IgD-negative memory B cell (primary cell): ENCODE measurements around the gene TRPM1. TPM values are rescaled to one million over a fixed set of nuclear protein-coding genes. Genes with fewer than 3 reads are reported as not detected.
"Not testable (repeated sequence)": the region's sequence is repeated elsewhere in the genome, so short reads cannot be mapped to it uniquely, and the experiment has no call there.

Source experiments
- H3K27ac Mint-ChIP-seq, 3 donors: one replicate each; pipeline ENCODE4 v1.8.0; 2020 to 2022; ENCODE audit warnings: mild to moderate bottlenecking in 3 of 3, mixed read lengths in 3 of 3, moderate library complexity in 1 of 3
- H3K27me3 Mint-ChIP-seq: one replicate; pipeline ENCODE4 v1.8.0; 2021; ENCODE audit warnings: mixed read lengths
- H3K36me3 Mint-ChIP-seq: one replicate; pipeline ENCODE4 v1.8.0; 2020; ENCODE audit warnings: mild to moderate bottlenecking, mixed read lengths
- H3K4me1 Mint-ChIP-seq, 3 donors: one replicate each; pipeline ENCODE4 v1.8.0; 2020 to 2022; ENCODE audit warnings: mixed read lengths in 3 of 3, mild to moderate bottlenecking in 1 of 3
- H3K4me3 Mint-ChIP-seq, 4 donors: one replicate each; pipeline ENCODE4 v1.8.0; 2020 to 2022; ENCODE audit warnings: mild to moderate bottlenecking in 4 of 4, mixed read lengths in 4 of 4, moderate library complexity in 3 of 4
- H3K9me3 Mint-ChIP-seq, 3 donors: one replicate each; pipeline ENCODE4 v1.8.0; 2020 to 2021; ENCODE audit warnings: mixed read lengths in 3 of 3, mild to moderate bottlenecking in 1 of 3
- polyA plus RNA-seq: library from polyadenylated mRNA; unstranded; fragments of 300-500 nt; fragmentation: Illumina TruSeq; gene quantifications from one replicate; pipeline ENCODE4 v1.2.3, GENCODE V29; 2021

The TRPM1 gene
- polyA plus RNA-seq, 1 donor from 2014 or later, result not detected

DNA sequence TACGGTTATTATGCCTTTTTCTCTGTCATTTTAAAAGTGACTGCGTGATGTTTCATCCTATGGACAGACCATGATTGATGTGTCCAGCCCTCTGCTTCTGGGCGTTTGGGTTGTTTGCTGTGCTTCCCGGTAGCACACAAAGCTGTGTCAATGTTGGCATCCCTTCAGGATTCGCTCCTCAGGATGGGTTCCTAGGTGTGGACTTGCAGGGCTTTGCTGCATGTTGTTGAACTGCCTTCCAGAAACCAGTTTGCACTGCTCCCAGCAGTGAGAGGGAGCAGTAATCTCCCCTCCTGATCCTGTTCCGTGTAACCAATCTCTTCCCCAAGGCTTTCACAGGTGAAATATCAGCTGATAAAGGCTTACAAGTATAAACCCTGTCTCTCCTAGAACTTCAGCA lies 787 bp downstream of the TRPM1 start:
- H3K4me3 Mint-ChIP-seq, result peak overlapping the region in 1 of 4 donors; percentile 45
- H3K36me3 Mint-ChIP-seq, result no peaks in the 10 kb centered on the region
- no peaks in the 10 kb centered on the region for H3K9me3 Mint-ChIP-seq
- H3K27me3 Mint-ChIP-seq, result no peaks in the 10 kb centered on the region
- peaks cover 18 to 30% (median 25%) of the 10 kb centered on the region in 3 donors for H3K4me1 Mint-ChIP-seq
- no peak overlapping the region for H3K27ac Mint-ChIP-seq

DNA sequence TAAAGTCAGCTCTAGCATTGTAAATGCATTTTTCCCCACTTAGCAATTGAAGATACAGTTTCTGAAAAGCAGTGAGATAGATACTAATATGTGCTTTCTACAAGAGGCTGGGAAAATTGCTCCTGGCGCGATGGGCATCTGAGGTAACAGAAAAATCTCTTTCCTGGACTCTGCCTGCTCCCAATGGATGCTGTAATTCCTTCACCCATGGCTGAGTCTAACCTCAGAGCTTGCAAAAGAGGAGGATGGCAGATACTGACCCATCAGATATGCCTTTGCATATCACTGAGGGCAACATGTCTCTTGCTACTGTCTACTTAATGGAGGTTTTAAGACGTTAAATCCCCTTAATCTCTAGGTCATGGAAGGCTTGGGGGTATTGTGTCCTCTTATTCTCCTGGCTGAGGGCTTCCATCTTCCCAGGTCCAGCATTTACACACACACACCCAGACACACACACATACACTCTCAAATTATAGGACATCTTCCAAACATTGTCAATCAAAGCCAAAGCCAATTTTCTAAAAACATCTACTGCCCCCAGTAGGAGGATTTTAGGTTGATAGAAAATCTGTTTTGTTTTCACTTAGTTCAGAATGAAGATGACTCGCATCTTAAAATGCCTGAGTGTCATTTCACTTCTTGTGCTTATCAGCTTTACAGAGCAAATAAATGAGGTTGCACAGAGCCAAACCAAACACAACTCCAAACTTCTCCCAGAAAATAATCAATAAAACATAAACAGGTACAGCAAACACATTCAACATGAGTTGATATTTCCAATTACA lies 2.4 kb downstream of the TRPM1 start:
- Mint-ChIP-seq H3K27ac (no peak overlapping the region), H3K4me3 (peak overlapping the region in 3 of 4 donors; percentile 30 to 91 (median 87)), H3K4me1 (peaks cover 18 to 34% (median 26%) of the 10 kb centered on the region in 3 donors), H3K9me3 (no peaks in the 10 kb centered on the region), H3K27me3 (no peaks in the 10 kb centered on the region), H3K36me3 (no peaks in the 10 kb centered on the region)

DNA sequence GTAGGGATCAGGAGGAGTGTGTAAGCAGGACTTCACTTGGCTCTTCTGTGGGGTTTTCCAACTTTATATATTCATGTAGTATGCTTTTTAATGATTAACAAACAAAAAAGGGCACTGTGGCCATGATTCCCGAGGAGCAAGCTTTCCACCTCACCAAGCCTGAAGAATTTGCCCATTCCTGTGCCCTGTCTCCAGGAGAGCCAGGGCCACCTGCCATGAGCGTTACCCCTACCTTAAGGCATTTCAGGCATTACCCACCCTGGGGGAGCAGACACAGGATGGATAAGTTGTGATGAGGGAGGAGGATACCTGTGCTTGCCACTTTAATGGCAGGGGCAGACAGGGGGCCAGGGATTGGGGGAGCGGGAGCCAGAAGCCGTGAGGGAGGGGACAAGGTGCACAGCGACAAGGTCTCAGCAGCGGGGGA lies 3.0 kb downstream of the TRPM1 start:
- H3K27me3 Mint-ChIP-seq, result no peaks in the 10 kb centered on the region
- no peak overlapping the region for H3K27ac Mint-ChIP-seq
- no peaks in the 10 kb centered on the region for H3K36me3 Mint-ChIP-seq
- H3K9me3 Mint-ChIP-seq, result no peaks in the 10 kb centered on the region
- H3K4me1 Mint-ChIP-seq, result peaks cover 18 to 32% (median 26%) of the 10 kb centered on the region in 3 donors
- peak overlapping the region in 1 of 4 donors; percentile 47 for H3K4me3 Mint-ChIP-seq

DNA sequence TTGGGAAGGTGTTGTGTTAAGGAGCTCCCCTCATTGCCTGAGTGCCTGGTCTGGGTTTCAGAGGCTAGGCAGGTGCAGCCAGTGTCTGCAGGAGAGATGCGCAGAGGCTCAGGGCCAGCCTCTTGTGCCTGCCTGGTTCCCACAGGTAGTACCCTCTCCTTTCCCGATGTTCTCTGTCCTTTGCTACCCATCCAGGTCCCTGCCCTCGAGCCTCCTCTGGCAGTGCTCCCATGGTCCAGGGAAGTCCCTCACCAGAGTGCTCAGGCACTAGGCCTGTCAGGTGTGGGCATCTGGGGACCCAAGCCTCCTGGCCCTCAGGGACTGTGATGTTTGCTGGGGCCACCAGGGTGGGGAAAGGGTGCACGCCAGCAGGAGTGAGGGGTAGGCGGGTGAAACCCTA lies 5.0 kb downstream of the TRPM1 start:
- H3K4me1 Mint-ChIP-seq, result peaks cover 17 to 32% (median 26%) of the 10 kb centered on the region in 3 donors

DNA sequence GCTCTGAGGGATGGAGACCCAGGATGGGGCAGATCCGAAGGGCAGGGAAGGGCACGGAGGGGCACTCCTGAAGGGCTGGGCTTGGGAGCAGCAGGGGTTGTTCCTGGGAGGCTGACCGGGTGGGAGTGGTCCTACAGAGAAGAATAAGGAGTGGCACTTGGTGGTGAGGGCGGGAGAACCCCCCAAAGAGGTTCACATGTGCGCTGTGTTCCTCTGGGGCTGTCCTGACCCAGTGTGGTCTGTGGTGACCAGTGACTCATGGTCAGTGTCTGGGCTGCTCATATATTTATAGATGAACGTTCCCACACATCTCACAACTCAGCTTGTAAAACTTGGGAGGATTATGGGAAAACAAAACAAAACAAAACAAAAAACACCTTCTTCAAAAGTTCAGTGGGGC lies 10.0 kb downstream of the TRPM1 start:
- Mint-ChIP-seq H3K36me3 (no peaks in the 10 kb centered on the region), H3K27ac (peak overlapping the region in 1 of 3 donors; percentile 80), H3K9me3 (peaks cover 0 to 2% (median 0%) of the 10 kb centered on the region in 3 donors), H3K27me3 (no peaks in the 10 kb centered on the region), H3K4me1 (peaks cover 1 to 6% (median 5%) of the 10 kb centered on the region in 3 donors), H3K4me3 (peak overlapping the region in 1 of 4 donors; percentile 45)

More for the DNA sequence above, 5.0 kb downstream of the TRPM1 start:
- Mint-ChIP-seq H3K27ac (no peak overlapping the region), H3K36me3 (no peaks in the 10 kb centered on the region), H3K9me3 (no peaks in the 10 kb centered on the region), H3K27me3 (no peaks in the 10 kb centered on the region), H3K4me3 (no peak overlapping the region)

GRCh38 chr15:31090766-31091165 lies 10.8 kb downstream of the TRPM1 start:
- Mint-ChIP-seq H3K4me3 (peak overlapping the region in 1 of 4 donors; percentile 78), H3K9me3 (peaks cover 0 to 2% (median 0%) of the 10 kb centered on the region in 3 donors), H3K4me1 (peaks cover 1 to 6% (median 5%) of the 10 kb centered on the region in 3 donors), H3K27ac (no peak overlapping the region), H3K27me3 (no peaks in the 10 kb centered on the region), H3K36me3 (no peaks in the 10 kb centered on the region)

DNA sequence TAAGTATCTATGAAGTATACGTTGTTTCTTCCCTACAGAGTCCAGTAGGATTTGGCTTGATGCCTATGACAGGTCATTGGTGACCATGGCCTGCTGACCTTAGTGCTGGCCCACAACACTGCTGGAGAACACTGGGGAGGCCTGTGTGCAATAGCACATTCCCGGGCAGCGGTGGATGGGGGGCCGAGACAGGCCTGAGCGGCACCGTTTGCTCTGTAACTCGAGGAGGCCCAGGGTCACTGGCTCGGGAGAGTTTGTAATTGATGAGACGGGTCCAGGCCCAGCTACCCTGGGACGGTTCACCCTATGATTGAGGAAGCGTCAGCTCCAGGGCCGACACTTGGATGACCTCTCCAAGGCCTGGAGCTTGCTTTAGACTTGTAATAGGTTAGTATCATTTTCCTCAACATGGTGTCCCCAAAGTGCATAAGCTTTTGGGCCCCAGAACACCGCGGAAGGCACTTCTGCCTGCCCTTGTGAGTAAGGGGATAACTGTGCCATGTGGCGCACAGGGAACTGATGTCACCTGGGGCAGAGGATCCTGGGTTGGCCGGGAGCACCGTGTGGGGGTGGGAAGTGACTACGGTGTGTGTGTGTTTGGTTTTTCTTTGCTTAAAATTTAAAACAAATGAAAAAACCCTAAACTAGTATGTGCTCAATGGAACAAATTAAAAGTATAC lies 12.0 kb downstream of the TRPM1 start:
- peaks cover 0 to 2% (median 0%) of the 10 kb centered on the region in 3 donors for H3K9me3 Mint-ChIP-seq
- H3K36me3 Mint-ChIP-seq, result no peaks in the 10 kb centered on the region
- no peak overlapping the region for H3K4me3 Mint-ChIP-seq
- H3K4me1 Mint-ChIP-seq, result peaks cover 0 to 2% (median 1%) of the 10 kb centered on the region in 3 donors
- no peaks in the 10 kb centered on the region for H3K27me3 Mint-ChIP-seq
- no peak overlapping the region for H3K27ac Mint-ChIP-seq

DNA sequence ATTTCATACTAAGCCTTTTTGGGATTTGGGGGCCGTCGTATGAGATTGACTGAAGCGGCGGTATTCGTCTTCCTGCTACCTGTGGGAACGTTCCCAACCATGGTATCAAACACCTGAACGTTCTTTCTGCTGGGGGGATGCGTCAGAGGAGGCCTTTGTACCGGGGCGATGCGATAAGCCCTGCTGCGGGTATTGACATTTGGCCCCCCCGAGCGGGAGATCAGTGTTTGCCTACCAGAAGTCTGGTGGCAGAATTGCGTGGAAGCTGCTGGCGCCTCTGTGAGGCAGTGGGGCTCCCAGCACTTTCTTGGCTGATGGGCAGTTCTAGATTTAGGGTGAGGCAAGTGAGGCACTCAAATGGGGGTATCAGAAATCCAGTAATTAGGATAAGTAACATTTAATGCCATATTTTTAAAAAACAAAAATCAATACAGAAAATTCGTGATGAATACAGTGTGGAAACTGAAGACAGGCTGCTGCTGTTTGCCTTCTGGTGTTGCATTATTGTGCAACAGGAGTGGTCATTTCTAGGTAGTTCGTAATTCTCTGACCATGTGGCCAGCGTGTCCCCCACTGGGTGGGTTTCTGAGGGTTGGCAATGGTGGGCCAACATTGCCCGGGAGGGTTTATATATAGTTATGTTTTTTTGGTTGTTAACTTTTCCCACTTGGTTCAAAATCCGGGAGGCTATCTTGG lies 12.7 kb downstream of the TRPM1 start:
- no peak overlapping the region for H3K27ac Mint-ChIP-seq
- no peaks in the 10 kb centered on the region for H3K27me3 Mint-ChIP-seq
- H3K36me3 Mint-ChIP-seq, result no peaks in the 10 kb centered on the region
- H3K9me3 Mint-ChIP-seq, result peaks cover 0 to 2% (median 0%) of the 10 kb centered on the region in 3 donors
- H3K4me1 Mint-ChIP-seq, result peaks cover 1 to 7% (median 6%) of the 10 kb centered on the region in 3 donors
- no peak overlapping the region for H3K4me3 Mint-ChIP-seq

DNA sequence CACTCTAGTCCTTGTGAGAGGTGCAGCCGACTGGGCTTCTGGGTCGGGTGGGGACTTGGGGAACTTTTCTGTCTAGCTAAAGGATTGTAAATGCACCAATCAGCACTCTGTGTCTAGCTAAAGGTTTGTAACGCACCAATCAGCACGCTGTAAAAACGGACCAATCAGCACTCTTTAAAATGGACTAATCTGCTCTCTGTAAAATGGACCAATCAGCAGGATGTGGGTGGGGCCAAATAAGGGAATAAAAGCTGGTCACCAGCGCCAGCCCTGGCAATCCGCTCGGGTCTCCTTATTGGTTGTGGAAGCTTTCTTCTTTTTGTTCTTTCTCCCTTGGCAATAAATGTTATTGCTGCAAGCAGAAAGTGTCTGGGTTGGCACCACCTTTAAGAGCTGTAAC lies 13.5 kb downstream of the TRPM1 start:
- H3K36me3 Mint-ChIP-seq, H3K4me3 Mint-ChIP-seq: not testable (repeated sequence)

GRCh38 chr15:31086344-31086743 lies 15.2 kb downstream of the TRPM1 start:
- peaks cover 0 to 2% (median 0%) of the 10 kb centered on the region in 3 donors for H3K9me3 Mint-ChIP-seq
- H3K36me3 Mint-ChIP-seq, result peaks cover 3% of the 10 kb centered on the region
- peaks cover 15 to 27% (median 27%) of the 10 kb centered on the region in 3 donors for H3K4me1 Mint-ChIP-seq
- H3K27me3 Mint-ChIP-seq, result peaks cover 3% of the 10 kb centered on the region
- no peak overlapping the region for H3K4me3 Mint-ChIP-seq
- H3K27ac Mint-ChIP-seq, result no peak overlapping the region

More for the DNA sequence above, 13.5 kb downstream of the TRPM1 start:
- H3K4me1 Mint-ChIP-seq, result peaks cover 1 to 11% (median 10%) of the 10 kb centered on the region in 3 donors
- not testable (repeated sequence) for H3K9me3 Mint-ChIP-seq, H3K27me3 Mint-ChIP-seq, H3K27ac Mint-ChIP-seq

DNA sequence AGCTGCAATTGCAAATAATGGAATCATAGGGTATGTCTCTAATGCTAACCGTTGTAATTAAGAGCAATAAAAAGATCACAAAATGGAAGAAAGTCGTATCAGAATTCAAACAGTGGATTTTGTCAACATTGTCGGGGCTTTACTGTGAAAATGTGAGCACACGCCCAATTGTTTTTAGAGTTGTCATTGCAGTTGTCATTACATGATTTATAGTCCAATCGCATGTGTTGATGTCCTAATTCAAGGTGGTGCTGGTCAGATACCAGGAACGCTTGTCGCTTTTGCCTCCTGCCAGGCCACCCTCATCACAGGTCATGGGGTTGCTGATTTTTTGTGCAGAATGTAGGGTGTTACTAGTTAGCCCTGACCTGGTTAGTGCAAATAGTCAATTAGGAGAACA lies 16.2 kb downstream of the TRPM1 start:
- Mint-ChIP-seq H3K27me3 (peaks cover 3% of the 10 kb centered on the region), H3K27ac (no peak overlapping the region), H3K36me3 (peaks cover 3% of the 10 kb centered on the region), H3K4me3 (peak overlapping the region in 1 of 4 donors; percentile 22), H3K4me1 (peaks cover 17 to 29% (median 29%) of the 10 kb centered on the region in 3 donors), H3K9me3 (no peaks in the 10 kb centered on the region)

- H3K9me3 Mint-ChIP-seq, result no peaks in the 10 kb centered on the region
- peaks cover 3% of the 10 kb centered on the region for H3K36me3 Mint-ChIP-seq
- H3K4me3 Mint-ChIP-seq, result peak overlapping the region in 1 of 4 donors; percentile 4
- peaks cover 4% of the 10 kb centered on the region for H3K27me3 Mint-ChIP-seq
- peaks cover 17 to 34% (median 32%) of the 10 kb centered on the region in 3 donors for H3K4me1 Mint-ChIP-seq
- H3K27ac Mint-ChIP-seq, result no peak overlapping the region
These were observed 17.3 kb downstream of the TRPM1 start for GRCh38 chr15:31084176-31084575.

GRCh38 chr15:31083370-31083780 lies 18.1 kb downstream of the TRPM1 start:
- Mint-ChIP-seq H3K4me1 (peaks cover 17 to 40% (median 32%) of the 10 kb centered on the region in 3 donors), H3K36me3 (peaks cover 3% of the 10 kb centered on the region), H3K4me3 (peak overlapping the region in 2 of 4 donors; percentile 14 to 37), H3K9me3 (no peaks in the 10 kb centered on the region), H3K27ac (no peak overlapping the region), H3K27me3 (peaks cover 5% of the 10 kb centered on the region)

DNA sequence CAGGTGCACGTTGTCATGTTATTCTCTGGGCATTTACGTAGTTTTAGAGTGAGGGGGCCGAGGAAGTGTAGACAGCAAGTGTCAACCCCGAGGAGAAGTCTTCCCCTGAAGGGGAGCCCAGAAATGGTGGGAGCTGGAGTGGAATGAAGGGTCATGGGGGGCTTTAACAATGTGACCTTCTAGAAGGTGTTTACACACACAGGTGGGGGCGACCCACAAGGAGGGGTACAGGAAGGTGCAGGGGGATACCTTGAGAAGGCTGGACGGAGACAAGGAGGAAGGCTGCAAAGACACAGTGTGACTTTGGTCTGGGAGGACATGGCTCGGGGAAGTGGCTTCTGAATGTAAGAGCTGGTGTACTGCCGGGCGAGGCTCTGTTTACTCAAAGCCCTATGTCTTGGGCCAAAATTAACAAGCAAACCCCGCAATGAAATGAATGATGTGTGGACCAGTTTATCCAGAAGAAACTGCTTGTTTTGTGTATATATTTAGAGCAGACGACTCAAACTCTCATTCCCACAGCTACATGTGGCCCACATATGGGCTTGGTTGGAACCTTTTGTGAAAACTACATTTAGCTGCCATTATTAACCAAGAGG lies 18.7 kb downstream of the TRPM1 start:
- Mint-ChIP-seq H3K4me3 (peak overlapping the region in 2 of 4 donors; percentile 12 to 14), H3K36me3 (peaks cover 3% of the 10 kb centered on the region), H3K27me3 (peaks cover 5% of the 10 kb centered on the region), H3K9me3 (no peaks in the 10 kb centered on the region), H3K27ac (no peak overlapping the region), H3K4me1 (peaks cover 16 to 40% (median 32%) of the 10 kb centered on the region in 3 donors)
